HG02970 (cell line): ENCODE results near the gene STK11.
"Not testable (repeated sequence)": the region's sequence is repeated elsewhere in the genome, so short reads cannot be mapped to it uniquely, and the experiment has no call there.

ENCODE experiments used
- ATAC-seq: cut with Tn5 transposase; IDR thresholded peaks from one replicate; pipeline ENCODE4 v1.9.1; 2021; ENCODE audit warnings: mild to moderate bottlenecking, moderate library complexity, moderate number of reproducible peaks; ENCODE audit not compliant: unreplicated experiment, low FRiP score

STK11 gene

DNA sequence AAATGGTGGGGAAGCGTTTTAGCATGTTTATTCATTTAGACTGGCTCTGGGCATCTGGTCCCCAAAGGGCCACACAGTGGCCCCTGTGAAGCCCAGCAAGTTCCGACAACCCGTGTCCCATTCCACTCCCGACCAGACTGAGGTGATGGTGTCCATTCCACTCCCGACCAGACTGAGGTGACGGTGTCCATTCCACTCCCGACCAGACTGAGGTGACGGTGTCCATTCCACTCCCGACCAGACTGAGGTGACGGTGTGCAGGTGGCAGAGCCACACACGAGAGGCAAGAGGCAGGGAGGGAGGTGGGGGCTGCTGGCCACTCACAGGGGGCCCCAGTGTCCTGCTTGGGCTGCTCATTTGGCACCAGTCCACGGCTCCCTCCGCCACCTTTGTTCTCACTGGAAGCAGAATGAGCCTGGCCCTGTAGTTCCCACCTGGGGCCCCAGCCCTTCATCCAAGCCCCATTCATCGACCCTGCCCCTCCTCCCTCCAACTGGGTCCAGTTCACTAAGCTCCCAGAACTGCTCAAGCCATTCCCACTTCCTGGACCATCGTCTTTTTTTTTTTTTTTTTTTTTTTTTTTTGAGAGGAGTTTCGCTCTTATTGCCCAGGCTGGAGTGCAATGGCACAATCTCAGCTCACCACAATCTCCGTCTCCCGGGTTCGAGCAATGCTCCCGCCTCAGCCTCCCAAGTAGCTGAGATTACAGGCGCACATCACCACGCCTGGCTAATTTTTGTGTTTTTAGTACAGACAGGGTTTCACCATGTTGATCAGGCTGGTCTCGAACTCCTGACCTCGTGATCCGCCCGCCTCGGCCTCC lies 40.9 kb downstream of the STK11 start:
- not testable (repeated sequence) for ATAC-seq

DNA sequence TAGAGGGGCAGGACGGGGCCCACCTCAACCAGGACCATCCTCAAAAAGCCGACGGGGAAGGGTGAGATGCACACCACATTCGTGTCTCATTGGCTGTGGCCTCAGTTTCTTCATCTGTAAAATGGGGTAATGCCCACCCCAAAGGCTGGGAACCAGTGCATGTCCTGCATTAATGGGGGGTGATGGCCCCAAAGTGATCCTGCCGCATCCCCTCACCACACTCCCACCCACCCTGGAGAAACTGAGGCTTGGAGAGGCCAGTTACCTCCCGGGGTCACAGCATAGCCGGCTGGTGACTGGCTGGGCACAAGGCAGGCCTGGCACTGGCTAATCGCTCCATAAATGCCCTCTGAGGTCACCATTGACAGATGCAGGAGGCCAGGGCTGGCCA lies 42.2 kb downstream of the STK11 start:
- ATAC-seq = no peak

DNA sequence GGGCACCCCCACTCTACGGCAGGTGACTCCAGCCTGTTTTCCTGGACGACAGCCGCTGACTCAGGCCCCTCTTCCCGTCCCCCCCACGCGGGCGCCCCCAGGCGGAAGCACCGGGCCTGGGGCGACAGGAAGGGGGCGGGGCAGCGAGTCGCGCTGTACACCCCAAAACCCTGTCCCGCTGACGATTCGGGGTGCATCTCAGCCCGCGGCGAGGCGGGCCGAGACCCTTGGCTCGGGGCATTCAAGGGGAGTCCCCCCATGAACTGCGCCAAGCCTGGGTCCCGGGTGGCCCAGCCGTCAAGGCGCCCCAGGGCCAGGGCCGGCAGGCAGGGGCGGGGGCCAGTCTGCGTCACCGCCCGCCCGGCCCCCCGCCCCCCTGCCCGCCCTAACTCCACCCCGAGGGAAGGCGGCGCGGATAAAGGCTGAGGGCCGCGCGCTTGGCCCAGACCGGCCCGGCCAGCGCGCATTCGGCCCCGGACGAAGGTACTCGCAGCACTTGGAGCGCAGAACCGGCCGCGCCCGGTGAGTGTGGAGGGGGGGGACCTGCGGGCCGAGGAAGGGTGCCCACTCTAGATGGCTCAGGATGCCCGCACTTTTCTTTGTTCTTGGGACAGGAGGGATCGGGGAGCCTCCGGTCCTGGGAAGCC lies 42.7 kb downstream of the STK11 start, which contains the start of gene MIDN:
TSS of gene MIDN (plus strand) at position 445 of the 647 bp plus-strand sequence. CDS start 1,714 bp downstream, outside the sequence.
- ATAC-seq = peak; percentile 0

DNA sequence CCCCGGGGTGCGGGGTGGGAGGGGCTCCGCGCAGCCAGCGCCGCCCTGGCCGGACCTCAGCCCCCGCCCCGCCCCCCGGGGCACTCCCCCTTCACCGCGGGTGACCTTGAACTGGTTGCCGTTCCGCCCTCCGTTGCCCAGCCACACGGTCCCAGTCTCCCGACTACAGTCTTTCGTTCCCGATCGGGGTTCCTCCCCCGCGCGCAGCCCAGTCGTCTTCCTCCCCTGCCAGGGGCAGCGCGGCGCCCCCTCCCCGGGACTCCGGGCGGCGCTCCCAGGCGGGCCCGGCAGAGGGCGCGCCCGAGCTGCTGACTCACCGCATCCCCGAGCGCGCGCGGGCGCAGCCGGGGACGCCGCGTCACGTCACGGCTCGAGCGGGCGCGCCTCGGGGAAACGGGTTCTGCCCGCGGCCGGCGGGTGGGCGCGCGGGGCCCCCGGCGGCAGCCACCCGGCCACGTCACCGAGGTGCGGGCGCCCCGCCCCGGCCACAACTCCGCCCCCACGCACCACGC lies 43.3 kb downstream of the STK11 start:
- ATAC-seq = peak; percentile 31

DNA sequence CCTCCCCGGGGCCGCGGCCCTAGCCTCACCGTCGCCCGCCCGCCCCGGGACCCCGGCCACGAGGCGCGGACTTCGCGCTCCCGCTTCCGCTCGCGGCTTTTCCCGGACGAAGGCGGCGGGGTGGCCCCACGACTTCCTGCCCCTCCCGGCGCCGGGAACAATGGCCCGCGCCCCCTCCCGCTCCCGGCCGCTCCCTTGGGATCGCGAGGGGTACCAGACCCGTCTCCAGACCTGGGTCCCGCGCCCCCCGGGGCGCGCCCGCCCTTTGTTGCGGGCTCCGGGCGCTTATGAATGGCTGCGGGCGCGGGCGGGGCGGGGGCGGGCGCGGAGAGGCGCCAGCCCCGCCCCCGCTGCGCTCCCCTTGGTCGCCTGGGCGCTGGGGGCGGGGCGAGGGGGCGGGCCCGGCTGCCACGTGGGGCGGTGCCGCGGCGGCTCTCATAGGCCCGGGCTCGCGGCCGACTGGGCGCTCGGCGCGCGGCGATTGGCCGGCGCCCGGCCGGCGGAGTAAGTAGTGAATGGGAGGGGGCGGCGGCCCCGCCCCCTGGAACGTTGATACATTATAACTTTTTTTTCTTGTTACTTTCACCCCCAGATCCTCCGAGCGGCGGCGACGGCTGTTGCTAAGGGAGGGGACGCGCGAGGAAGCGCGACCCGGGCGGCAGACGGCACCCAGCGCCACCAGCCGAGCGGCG lies 43.9 kb downstream of the STK11 start:
- peak; percentile 41 for ATAC-seq

DNA sequence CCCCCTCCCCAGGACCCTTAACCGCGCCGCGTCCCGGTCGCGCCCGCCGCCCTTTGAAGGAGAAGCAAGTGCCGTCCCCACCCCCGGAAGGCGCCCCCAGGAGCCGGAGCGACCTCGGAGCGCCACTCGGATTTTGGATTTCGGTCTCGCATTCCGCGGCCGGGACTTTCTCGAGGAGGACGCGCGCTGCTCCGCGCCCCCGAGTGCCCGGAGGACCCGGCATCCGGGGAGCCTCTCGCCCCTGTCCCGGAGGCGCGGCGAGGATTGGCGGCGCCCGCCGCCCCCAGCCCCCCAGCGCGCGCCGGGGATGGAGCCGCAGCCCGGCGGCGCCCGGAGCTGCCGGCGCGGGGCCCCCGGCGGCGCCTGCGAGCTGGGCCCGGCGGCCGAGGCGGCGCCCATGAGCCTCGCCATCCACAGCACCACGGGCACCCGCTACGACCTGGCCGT lies 44.4 kb downstream of the STK11 start:
- no peak for ATAC-seq

DNA sequence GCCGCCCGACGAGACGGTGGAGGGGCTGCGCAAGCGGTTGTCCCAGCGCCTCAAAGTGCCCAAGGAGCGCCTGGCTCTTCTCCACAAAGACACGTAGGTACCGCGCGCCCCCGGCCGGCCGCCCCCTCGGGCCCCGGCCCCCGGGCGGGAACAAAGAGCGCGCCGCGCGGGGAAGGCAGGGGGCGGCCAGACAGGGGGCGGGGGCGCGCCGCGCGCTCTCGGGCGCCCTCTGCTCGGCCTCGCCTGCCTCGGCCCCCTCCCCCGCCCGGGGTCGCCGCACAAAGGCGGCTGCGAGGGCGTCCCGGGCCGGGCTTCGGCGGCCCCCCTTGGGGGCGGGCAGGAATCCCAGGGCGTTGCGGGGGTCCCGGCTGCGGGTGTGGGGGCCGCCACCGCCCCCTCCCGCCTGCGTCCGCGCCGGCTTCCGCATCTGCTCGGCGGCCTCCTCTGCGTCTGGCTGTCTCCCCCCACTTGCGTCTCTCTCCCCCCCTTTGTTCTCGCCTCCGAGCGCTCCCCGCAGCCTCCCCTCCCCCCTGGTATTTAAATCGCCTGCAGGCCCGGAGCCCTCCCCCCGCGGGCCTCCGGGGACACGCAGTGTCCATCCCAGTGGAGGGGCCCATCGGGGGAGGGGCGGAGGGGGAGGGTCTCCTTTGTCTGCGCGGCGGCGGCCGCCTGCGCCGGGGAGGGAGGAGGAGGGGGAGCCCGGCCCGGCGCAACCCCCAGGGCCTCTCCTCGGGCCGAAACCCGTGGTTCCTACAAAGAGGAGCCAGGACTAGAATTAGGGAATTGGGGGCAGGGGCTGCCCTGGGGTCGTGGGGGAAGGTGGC lies 45.1 kb downstream of the STK11 start:
- no peak for ATAC-seq

DNA sequence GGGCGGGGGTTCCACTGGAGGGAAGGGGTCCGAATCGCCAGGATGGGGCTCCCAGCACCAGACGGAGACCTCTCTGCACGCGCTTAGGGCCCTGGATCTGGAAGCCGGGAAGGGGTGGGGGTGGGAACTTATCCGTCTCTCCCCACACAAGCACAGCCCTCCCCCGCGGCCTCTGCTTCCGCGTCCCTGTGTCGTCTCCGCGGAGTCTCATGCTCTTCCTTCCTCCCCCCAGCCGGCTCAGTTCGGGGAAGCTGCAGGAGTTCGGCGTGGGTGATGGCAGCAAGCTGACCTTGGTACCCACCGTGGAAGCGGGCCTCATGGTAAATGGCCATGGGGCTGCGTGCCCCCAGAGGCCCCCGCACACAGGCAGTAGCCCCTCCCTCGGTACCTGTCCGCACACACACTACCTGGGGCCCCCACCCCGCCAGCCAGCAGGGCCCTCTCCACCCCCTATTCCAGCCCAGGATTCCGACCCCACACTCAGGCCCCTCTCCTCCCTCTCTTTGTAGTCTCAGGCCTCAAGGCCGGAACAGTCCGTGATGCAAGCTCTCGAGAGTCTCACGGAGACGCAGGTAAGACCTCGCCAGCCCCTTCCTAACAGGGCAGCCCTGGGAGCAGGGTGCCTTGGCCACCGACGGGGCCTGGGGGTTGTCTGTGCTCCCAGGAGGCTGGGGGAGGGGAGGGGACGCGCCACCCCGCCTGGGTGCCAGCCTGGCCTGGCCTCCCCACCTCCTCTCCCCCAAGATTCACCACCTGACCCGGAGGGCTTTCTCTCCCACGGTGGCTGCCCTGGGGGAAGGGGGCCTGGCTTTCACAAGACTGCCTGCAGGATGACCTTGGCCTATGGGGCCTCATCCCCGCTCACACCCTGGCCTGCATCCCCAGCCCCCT lies 46.0 kb downstream of the STK11 start:
- no peak for ATAC-seq

DNA sequence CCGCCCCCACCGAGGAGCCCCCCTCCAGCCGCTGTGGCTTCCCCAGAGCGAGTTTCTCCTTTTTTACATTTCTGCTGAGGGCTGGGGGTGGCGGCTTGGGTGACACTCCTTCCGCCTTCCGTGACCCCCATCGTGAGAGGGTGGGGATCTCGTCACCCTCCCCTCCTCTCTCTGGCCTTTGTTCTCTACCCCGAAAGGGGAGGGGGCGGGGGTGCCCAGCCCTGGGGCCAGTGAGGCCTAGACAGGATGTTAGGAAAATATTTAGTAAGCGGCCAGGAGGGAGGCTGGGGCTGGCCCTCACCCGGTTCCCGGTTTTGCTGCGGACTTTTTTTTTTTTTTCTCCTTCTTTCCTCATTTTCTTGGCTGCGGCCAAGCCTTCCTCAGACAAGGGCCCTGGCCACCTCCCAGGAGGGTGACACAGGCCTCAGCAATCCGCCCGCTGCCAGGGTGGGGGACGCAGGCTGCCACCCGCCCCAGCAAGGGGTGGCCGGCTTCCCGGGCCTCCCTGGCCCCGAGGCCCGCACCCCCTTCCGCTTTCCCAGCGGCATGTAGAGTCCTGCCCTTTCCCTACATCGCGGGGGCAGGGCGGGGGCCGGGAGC lies 46.7 kb downstream of the STK11 start:
- ATAC-seq = no peak

DNA sequence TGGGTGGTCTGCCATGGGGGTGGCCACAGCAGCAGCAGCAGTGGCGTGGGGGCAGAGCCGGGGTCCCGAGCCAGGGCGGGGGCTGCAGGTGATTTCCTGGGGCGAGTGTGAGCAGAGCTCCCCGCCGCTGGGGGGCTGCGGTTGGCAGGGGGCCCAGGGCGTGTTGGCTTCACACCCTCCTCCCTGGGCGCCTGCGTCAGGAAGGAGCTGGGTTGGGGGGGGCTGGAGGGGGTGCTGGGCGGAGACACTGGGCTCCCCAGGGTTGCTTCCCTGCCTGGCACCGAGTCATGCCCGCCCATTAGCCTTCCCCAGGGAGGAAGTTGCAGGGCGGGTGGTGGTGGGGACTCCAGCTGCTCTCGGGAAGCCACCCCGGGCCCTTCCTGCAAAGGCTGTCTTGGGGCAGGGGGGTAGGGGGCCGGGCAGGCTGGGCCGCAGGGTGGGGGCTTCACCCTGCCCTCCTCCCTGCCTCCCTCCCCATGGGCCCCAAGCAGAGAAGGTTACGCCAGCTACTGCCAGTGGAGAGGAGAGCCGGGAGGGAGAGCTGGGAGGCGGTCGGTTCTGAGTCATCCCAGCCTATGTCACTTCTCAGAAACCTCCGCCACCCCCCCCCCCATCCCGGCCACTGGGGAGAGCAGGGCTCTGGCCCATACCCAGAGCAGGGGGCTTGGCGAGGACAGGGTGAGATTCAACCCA lies 47.4 kb downstream of the STK11 start:
- no peak for ATAC-seq

DNA sequence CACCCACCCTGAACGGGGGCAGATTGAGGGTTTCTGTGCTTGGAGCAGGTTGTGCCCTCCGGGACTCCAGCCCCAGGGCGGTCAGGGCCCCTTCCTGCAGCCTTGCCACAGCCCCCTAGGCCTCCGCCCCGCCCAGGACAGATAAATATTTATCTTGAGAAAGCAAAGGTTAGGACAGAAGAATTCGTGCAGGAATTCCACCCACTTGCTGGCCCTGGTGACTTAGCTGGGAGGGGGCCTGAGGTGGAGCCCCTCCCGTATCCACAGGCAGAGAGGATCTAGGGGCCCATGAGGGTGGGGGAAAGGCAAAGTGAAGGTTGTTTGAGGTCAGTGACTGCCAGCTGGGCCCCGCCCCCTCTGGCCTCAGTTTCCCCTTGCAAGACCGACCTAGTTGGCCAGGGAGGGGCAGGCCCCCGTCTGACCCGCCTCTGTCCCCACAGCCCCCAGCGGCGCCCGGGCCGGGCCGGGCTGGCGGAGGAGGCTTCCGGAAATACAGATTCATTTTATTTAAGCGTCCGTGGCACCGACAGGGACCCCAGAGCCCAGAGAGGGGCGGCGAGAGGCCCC lies 48.0 kb downstream of the STK11 start:
- ATAC-seq = no peak

DNA sequence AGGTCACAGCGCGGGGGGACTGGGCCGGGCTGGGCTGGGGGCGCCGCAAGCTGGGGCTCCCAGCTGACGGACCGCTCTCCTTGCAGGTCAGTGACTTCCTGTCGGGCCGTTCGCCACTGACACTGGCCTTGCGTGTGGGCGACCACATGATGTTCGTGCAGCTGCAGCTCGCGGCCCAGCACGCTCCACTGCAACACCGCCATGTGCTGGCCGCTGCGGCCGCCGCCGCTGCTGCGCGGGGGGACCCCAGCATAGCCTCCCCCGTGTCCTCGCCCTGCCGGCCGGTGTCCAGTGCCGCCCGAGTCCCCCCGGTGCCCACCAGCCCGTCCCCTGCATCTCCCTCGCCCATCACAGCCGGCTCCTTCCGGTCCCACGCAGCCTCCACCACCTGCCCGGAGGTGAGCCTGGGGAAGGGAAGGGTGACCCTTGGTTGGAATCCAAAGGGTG lies 48.5 kb downstream of the STK11 start:
- no peak for ATAC-seq

DNA sequence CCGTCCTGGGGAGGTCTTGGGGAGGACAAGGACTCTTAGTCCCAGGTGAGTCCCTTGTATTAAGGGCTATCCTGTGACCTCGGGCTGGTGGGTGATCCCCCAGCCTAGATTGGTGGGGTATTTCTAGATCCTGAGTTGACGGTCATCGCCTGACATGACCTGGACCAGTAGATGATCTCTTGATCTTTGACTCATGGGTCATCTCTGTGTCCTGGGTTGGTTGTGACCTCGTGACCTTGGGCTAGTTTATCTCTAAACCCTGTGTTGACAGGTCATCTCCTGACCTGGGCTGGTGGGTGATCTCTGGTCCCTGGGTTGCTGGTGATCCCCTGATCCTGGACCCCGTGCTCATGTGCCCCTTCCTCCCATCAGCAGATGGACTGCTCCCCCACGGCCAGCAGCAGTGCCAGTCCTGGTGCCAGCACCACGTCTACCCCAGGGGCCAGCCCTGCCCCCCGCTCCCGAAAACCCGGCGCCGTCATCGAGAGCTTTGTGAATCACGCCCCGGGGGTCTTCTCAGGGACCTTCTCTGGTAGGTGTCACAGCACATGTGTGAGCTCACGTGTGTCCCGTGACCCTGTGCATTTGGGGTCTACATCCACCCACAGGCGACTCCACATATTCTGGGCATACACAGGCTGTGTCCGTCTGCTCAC lies 49.1 kb downstream of the STK11 start:
- ATAC-seq = no peak

DNA sequence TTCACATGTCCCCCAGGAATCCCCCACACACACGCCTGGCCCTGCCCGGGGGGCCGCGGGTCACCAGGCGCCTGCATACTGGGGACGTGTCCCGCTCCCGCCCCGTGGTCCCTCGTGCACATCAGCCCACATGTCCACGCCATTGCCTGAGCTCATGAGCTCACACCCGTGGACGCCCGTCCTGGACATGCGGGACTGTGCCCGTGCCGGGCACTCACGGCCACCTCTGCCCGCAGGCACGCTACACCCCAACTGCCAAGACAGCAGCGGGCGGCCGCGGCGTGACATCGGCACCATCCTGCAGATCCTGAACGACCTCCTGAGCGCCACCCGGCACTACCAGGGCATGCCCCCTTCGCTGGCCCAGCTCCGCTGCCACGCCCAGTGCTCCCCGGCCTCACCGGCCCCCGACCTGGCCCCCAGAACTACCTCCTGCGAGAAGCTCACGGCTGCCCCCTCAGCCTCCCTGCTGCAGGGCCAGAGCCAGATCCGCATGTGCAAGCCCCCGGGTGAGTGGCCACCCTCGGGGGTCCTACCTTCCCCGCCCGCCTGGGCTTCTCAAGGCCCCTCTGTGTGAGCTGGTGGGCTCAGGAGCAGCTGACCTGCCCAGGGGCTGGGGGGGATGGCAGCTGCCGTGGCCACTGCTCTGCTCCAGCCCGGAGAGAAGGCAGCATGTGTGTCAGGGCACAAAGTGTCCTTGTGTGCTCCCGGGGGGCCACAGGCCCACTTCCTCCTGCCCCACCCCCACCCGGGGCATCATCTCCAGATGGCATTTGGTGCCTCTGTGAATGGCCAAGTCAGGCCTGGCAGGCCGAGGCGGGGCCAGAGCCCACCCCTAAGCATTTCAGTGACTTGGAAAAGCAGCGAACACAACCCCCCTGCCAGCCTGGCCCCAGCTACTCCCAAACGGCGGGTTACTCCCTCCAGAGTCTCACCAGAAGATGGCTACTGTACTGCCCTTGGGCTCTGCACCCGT lies 49.9 kb downstream of the STK11 start:
- no peak for ATAC-seq

DNA sequence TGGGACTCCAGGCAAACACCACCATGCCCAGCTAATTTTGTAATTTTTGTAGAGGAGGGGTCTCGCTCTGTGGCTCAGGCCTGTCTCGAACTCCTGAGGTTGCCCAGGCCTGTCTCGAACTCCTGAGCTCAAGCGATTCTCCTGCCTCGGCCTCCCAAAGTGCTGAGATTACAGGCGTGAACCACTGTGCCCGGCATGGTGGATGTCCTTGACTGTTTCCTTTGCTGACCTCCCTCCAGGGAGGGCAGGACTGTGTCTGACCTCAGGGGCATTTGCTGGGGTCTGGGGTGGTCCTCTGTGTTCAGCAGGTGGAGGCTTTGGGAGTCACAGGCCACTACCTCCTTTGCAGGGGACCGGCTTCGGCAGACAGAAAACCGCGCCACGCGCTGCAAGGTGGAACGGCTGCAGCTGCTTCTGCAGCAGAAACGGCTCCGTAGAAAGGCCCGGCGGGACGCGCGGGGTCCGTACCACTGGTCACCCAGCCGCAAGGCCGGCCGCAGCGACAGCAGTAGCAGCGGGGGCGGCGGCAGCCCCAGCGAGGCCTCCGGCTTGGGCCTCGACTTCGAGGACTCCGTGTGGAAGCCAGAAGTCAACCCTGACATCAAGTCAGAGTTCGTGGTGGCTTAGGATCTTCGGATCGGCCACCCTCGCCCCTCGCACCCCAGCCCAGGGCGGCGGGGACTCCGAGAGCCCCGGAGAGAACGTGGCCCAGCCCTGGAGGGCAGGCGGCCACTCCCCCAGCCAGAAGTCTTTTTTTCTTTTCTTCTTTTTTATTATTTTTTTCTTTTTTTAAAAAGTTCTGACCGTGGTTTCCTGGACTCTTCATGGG lies 51.3 kb downstream of the STK11 start:
- ATAC-seq = no peak
